GM23338 (cell line): ENCODE results near the gene SMYD3.

Experiments
- EZH2 ChIP-seq: fragments of 200-600 bp; sonication (generic); IDR thresholded peaks from one replicate; pipeline ENCODE4 v1.8.0; 2017; ENCODE audit warnings: antibody characterized with exemption, mild to moderate bottlenecking, low read depth; ENCODE audit not compliant: unreplicated experiment
- EZH2phosphoT487 ChIP-seq: fragments of 200-600 bp; sonication (generic); IDR thresholded peaks from one replicate; pipeline ENCODE4 v1.8.1; 2018; ENCODE audit warnings: antibody characterized with exemption; ENCODE audit not compliant: unreplicated experiment
- TF ChIP-seq, protein P1 (sequence below), 2 experiments: fragments of 200-600 bp in 1 of 2; sonication (generic) in 1 of 2; conservative IDR thresholded peaks; 2 replicates each; pipeline versions ENCODE4 v1.5.1 to v1.6.1; 2016 to 2017; ENCODE audit warnings: antibody characterized with exemption in 2 of 2, low read depth in 2 of 2, mild to moderate bottlenecking in 2 of 2, moderate library complexity in 1 of 2

DNA sequence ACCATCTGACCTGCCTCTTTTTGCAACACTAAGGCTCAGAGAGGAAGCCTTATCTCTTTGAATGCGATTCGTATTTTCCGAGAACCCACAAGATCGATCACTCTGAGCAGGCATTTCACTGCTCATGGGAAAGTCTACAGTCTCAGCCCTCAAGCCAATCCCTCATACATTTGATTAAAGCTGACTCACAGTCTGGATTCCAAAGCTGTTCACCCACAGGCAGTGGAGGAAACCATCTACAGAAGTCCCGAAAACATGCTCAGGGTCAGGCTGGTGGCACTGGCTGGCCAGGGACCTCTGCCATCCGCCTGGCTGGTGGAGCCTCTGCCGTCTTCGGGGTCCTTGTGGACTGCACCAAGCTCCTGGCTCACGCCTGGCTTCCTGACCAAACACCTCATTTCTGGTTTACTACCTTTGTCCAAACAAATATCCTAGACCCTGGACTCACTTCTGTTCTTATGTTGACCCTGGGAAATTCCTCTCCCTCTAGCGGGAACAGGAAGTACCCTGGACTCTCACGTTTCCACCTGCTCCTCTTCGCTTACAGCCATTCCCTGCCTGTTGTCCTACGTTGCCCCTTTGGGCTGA lies 650.0 kb downstream of the SMYD3 start:
- TF ChIP-seq, protein P1, sequence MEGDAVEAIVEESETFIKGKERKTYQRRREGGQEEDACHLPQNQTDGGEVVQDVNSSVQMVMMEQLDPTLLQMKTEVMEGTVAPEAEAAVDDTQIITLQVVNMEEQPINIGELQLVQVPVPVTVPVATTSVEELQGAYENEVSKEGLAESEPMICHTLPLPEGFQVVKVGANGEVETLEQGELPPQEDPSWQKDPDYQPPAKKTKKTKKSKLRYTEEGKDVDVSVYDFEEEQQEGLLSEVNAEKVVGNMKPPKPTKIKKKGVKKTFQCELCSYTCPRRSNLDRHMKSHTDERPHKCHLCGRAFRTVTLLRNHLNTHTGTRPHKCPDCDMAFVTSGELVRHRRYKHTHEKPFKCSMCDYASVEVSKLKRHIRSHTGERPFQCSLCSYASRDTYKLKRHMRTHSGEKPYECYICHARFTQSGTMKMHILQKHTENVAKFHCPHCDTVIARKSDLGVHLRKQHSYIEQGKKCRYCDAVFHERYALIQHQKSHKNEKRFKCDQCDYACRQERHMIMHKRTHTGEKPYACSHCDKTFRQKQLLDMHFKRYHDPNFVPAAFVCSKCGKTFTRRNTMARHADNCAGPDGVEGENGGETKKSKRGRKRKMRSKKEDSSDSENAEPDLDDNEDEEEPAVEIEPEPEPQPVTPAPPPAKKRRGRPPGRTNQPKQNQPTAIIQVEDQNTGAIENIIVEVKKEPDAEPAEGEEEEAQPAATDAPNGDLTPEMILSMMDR (conservative IDR thresholded peaks at IDR 0.05; ENCODE audit: low read depth in 2 of 2) = no peak
- TF ChIP-seq EZH2 (no peak), EZH2phosphoT487 (no peak)
